NCI-H2227 (cell line): ENCODE data around the gene SACM1L.
A peak's percentile ranks its signal among the peaks of the same experiment; 100 is the strongest.

Experiments
- DNase-seq: peaks from one replicate; lab custom pipeline; 2025; ENCODE audit not compliant: unreplicated experiment; lab: John Stamatoyannopoulos, UW

SACM1L gene

DNA sequence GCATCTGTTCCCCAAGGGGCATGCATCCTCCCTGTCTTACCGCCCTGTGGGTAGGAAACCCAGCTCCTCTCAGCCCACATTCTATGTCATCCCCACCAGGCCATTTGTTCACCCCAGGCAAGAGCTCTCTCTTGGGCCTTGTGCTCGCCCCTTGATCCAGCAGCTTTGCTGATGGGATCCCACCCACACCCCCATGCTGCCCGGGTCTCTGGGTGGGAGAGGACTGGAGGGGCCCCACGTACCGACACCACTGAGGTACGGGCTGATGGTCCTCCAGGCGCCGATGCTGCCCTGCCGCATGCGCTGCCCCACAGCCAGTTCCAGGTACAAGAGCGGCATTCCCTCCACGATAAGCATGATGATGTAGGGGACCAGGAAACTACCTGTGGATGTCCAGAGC is 92.6 kb downstream of the SACM1L start:
- DNase-seq = no peak

DNA sequence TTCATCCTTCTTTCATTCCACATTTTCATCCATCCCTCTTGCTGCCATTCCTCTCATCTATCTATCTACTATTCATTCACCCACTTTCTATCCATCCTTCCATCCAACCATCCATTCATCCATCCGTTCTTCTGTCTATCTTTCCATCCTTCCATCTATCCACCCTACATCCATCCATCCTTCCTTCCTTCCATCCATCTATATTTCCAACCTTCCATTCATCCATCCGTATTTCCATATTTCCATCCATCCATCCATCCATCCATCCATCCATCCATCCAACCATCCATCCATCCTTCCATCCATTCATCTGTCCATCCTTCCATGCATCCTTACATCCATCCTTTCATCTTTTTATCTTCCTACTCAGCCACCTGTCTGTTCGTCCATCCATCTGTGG is 93.2 kb downstream of the SACM1L start:
- no peak for DNase-seq

DNA sequence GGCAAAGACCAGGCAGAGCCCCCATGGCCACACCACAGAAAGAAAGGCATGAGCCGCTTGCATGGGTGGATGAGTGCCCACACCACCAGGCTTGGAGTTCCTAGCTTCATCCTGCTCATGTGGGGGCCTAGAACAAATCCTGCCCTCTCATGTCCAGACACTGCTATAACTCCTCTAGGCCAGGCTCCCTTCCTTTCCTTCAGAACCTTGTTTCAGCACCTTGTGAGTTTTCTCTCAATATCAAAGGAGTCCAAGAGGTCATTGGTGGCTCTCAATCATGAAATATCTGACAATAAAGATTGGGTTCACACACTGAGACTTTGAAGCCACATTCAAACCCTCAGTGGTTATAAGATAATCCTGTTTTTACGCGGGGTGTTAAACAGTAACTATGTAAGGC is 94.5 kb downstream of the SACM1L start:
- no peak for DNase-seq

DNA sequence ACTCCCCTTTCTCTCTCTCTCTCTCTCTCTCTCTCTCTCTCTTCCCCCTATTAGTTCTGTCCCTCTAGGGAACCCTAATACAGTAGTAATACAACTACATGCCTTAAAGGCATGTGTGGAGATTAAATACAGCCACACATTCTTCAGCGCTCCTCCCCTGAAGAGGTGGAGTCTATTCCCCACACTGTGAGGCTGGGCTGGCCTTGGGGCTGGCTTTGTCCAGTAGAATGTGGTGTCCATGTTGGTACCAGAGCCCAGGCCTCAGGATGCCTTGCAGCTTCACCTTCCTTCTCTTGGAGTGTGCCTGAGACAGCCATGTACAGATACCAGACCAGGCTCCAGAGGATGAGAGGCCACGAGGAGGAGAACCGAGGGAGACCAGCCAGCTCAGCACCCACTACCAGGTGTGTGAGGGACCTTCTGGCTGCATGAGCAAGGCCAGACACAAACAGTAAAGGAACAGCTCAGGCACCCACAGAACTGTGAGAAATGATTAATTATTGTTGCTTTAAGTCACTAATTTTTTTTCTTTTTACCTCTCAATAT is 96.5 kb downstream of the SACM1L start:
- DNase-seq = no peak

DNA sequence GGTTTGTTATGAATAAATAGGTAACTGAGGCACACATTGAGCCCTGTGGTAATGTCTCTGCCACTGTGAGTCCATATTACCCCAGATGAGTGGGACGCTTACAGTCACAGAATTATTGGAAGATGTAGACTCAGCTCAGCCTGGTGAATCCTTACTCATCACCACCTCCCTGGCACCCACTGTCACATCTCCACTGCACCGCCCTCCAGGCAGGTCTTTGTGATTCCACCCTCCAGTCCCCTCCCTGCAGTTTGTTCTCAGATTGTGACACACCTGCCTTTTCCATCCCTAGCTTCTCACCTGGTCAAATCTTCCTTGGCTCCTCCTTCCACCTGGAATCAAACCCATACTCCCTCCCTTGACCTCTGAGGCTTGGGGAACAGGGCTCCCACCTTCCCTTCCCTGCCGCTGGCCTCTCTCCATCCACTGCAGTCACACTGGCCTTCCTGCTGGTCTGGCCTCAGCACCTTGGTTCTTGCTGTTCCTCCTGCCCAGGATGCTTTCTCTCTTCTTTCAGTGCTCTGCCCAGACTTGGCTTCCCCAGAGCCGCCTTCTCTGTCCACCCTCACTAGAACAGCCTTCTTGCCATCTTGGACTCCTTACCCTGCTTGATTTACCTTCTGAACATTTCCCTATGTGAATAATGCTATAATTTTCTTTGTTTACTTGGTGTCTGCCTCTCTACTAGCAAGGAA is 97.8 kb downstream of the SACM1L start:
- no peak for DNase-seq

DNA sequence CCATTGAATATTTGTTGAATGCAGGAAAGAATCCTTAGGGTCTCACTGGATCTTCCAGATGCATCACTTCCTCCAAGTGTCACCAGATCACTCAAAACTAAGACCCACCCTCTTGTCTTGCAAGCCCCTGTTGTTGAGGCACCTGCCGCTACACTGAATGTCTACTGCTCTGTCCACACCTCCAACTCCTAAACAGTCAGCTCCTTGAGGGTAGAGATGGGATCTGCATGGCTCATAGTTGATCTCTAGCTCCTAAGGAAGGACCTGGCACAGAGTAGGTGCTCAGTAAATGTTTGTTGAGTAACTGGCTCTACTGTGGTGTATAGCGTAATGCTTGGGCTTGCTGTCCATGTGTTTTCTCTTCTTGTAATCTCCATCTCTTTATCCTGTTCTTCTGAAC is 98.4 kb downstream of the SACM1L start:
- no peak for DNase-seq

DNA sequence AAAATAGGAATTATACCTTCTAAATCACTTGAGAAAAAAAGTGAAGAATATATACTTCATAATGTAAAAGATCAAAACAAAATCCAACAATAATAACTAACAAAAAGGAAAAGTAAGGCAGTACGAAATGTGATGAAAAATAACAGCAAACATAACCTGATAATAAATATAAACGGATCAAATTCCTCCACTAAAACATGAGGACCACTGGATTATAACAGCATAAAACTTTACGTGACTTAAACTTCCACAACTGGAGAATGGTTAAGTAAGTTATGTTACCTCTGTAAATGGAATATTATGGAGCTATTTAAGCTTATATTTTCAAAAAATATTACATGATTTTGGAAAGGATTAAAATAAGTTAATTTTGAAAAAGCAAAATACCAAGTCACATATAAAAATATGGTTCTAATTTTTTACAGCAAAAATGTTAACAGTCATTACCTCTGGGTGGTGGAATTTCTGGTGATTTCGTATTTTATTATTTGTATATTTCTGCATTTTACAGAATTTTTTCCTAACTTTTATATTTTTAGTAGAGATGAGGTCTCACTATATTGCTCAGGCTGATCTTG is 100.1 kb downstream of the SACM1L start:
- no peak for DNase-seq

DNA sequence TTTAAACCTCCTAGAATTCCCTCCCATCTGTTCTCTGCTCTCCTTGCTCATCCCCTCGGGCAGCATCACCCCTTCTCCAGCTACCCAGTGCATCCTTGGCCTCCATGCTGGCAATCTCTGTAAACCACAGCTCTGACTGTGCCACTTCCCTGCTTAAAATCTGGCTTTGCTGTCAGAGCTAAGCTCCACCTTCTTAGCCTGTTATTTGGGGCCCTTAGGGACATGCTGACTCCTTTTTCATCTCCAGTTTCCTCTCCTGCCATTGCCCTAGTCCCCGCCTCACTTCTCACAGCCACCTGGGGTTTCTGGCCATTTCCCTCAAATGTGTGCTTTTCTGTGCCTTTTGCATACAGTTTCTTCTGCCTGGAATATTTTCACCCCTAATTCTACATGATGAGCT is 101.4 kb downstream of the SACM1L start:
- DNase-seq = peak; percentile 68

DNA sequence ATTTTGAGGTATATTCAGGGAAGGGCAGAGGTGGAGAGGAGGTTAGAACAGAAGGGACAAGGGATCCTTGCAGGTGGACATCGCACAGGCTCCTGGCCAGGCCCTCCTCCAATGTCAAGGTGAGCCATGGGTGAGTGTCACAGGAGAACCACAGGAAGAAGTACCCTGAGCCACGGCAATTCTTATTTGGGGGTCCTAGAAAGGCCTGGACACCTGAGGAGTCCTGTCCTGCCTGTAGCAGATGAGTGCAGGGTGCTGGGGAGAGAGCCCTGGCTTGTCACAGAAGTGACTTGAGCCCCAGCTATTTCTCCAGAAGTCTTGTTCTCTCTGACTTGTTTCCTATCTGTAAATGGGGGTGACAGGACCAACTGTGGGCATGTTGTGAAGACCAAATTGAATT is 102.8 kb downstream of the SACM1L start:
- no peak for DNase-seq

DNA sequence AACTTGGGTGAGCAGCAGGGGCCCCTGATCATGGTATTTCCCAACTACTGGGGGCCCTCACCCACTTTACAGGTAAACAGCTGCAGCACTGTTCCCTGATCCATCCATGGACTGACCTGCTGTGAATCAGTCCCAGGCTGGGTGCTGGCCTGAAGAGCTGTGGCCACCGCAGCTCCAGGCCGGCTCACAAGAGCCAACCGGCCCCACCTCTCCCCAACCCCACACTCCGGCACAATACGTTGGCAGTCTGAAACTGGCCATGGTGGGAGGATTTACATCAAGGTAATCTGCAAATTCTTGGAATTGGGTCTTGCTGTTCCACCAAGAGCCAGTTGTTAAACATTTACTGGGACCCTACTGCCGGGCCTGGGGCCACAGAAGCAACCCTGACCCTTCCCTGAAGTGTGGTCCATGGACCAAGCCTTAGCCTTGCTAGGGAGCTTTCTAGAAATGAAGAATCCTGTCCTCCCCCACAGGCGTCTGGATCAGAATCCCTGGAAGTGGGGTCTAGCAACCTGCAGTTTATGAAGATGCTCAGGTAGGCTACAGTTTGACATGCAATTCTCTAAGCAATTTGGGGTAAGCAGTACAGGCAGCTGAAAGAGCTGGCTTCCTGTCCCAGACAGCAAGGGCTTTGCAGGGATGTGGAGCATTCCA is 103.4 kb downstream of the SACM1L start:
- DNase-seq = no peak

DNA sequence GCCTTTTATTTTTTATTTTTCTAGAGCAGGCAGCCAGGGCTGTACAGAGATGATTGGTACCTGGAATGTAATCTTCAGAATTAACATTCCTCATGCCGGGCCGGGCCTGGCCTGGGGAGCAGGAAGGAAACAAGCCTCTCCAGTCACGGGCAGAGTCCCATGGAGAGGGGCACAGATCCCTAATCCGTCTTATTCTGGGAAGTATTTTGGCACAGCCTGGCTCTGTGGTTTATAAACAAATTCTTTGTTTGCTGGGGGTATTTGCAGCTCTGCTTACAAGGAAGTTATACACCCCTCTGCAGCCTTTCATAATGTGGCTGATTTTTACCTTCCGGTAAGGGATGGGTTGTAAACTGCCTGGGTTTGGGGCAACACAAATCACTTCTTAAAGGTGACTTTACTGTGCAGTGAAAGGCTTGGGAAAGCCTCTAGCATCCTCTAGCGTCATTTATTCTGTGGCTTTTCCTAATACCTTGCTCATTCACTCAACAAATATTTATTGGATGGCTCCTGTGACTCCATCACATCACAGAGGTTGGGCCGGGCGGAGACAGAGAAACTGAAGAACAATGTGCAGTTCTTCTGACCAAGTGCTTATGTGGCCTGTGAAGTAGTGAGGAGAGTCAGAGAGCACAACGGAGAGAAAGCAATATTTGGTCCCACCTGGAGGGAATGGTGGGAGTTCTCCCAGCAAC is 104.4 kb downstream of the SACM1L start:
- no peak for DNase-seq

DNA sequence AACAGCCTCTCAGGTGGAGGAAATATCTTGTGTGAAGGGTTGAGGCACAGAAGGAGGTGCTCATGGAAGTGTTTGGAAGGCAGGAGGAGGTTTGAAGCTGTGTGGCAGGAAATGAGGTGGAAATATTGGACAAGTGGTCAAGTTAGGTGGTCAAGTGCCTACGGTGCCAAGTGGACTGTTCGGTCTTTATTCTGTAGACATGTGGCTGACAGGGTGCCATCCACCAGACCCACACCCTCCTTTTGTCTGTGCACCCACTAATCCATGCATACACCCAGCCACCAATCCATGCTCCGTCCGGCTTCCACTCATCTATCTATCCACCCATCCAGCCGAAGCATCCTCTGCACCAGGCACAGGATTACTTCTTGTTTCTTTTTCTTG is 105.0 kb downstream of the SACM1L start:
- no peak for DNase-seq

DNA sequence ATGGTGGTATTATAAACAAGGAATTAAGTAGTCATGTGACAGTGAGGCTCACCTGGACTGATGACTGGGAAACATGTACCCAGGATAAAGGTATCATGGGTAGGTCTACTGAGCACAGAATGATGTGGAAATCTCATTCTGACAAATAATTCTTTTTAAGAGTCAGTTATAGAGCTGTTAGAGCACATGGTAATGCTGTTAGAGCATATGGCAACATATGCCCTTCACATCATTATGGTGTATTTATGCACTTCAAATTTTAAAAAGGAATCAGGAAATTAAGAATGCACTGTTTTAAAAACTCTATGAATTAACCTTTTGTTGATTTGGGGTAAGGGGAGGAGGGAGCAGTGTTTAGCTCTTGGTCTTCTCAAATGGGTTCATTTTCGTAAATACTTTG is 105.5 kb downstream of the SACM1L start:
- DNase-seq = no peak
